ENCODE measurements around the gene CPSF4L. TPM values are rescaled to one million over a fixed set of nuclear protein-coding genes. Genes with fewer than 3 reads are reported as not detected.

Gene CPSF4L
- polyA plus RNA-seq, 1 of the 3 experiments (the other 2 are of a cell fraction), result 0.10 TPM

DNA sequence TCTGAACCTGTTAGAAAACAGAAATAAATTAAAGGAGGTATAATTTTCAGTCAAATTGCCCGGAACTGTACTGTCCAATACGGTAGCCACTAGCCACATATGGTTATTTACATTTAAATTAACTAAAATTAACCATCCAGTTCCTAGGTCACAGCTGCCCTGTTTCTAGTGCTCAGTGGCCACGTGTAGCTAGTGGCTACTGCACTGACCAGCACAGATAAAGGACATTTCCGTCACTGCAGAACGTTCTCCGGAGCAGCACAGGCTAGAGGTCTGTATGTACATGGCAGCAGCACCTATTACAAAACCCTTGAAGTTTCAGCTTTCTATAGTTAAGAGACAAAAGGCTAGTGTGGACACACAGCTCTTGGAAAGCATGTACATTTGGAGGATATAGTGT, 33.7 kb downstream of the CPSF4L start:
- no peak for DNase-seq
- Histone ChIP-seq H3K27ac (ENCODE audit: low read depth in 2 of 2, low read length in 1 of 2) (peak overlapping the region; percentile 30 to 42), H3F3A (replicated peaks; ENCODE audit: insufficient read depth) (peaks cover 27% of the 10 kb centered on the region), H3K9me3 (no peaks in the 10 kb centered on the region), H4K20me1 (ENCODE audit: insufficient read depth) (peaks cover 37% of the 10 kb centered on the region), H3K4me1 (ENCODE audit: control insufficient read depth in 1 of 2, insufficient read depth in 2 of 2, low read depth in 1 of 2, low read length in 1 of 2) (peaks cover 25 to 35% of the 10 kb centered on the region in 2 experiments), H3K9me2 (no peaks in the 10 kb centered on the region), H3K9ac (no peak overlapping the region), H3K4me2 (peak overlapping the region; percentile 49), H3K79me2 (ENCODE audit: insufficient read depth) (peaks cover 93% of the 10 kb centered on the region), H3K4me3 (ENCODE audit: low read depth in 2 of 2, low read length in 1 of 2) (no peak overlapping the region), H3K36me3 (replicated peaks in 1 of 2; ENCODE audit: control insufficient read depth in 1 of 2, insufficient read depth in 2 of 2, low read length in 1 of 2) (peaks cover 3 to 5% of the 10 kb centered on the region in 2 experiments), H3K27me3 (ENCODE audit: insufficient read depth) (no peaks in the 10 kb centered on the region), H2AFZ (ENCODE audit: low read depth) (no peak overlapping the region)
- WGBS (ENCODE audit: low lambda C conversion rate), result 71% methylated on average over 6 of the region's 6 CpGs
- POLR2A ChIA-PET, result interaction anchor here (0.8 kb wide), 1 partner anchor 129 kb away, joined by 3 read pairs; no protein-coding TSS in a partner anchor
- CTCF ChIA-PET, result interaction anchor here (0.7 to 2.1 kb wide), 10 partner anchors 8 to 502 kb away, joined by 3 to 11 read pairs (median 6); no protein-coding TSS in a partner anchor
- TF ChIP-seq RXRA (IDR thresholded peaks at IDR 0.05; ENCODE audit: borderline replicate concordance, low read depth), result no peak
- no peak for TF ChIP-seq FOSL2 (IDR thresholded peaks at IDR 0.05; ENCODE audit: borderline replicate concordance, low read depth)
- TF ChIP-seq, protein P1, sequence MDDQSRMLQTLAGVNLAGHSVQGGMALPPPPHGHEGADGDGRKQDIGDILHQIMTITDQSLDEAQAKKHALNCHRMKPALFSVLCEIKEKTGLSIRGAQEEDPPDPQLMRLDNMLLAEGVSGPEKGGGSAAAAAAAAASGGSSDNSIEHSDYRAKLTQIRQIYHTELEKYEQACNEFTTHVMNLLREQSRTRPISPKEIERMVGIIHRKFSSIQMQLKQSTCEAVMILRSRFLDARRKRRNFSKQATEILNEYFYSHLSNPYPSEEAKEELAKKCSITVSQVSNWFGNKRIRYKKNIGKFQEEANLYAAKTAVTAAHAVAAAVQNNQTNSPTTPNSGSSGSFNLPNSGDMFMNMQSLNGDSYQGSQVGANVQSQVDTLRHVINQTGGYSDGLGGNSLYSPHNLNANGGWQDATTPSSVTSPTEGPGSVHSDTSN (IDR thresholded peaks at IDR 0.05), result no peak
- TF ChIP-seq TEAD4 (IDR thresholded peaks at IDR 0.05; ENCODE audit: borderline replicate concordance, insufficient read depth), result no peak
- no peak for TF ChIP-seq GABPA (IDR thresholded peaks at IDR 0.05; ENCODE audit: low read depth)
- no peak for TF ChIP-seq FOXM1 (IDR thresholded peaks at IDR 0.05; ENCODE audit: low read depth)
- TF ChIP-seq, protein P2, sequence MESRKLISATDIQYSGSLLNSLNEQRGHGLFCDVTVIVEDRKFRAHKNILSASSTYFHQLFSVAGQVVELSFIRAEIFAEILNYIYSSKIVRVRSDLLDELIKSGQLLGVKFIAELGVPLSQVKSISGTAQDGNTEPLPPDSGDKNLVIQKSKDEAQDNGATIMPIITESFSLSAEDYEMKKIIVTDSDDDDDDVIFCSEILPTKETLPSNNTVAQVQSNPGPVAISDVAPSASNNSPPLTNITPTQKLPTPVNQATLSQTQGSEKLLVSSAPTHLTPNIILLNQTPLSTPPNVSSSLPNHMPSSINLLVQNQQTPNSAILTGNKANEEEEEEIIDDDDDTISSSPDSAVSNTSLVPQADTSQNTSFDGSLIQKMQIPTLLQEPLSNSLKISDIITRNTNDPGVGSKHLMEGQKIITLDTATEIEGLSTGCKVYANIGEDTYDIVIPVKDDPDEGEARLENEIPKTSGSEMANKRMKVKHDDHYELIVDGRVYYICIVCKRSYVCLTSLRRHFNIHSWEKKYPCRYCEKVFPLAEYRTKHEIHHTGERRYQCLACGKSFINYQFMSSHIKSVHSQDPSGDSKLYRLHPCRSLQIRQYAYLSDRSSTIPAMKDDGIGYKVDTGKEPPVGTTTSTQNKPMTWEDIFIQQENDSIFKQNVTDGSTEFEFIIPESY (IDR thresholded peaks at IDR 0.05; ENCODE audit: borderline replicate concordance, low read depth), result no peak
- no peak for TF ChIP-seq TAF1 (IDR thresholded peaks at IDR 0.05; ENCODE audit: borderline replicate concordance, low read depth, low read length)

DNA sequence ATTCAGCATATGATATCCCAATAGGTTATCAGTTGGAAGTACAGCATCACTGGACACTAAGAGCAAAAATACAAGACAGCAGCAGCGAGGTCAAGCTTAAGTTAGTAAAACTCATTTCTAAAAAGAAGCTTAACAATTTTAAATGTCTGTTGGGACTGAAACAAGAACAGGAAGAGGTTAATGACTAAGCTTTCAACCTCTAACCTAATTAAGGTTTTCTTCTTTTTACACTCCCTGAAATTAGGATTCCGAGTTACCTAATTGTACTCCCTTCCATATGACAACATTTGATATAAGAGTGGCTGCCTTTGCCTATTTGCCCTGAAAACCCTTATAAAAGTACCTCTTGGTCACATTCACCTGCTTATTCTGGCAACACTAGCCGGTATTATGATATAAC, 34.3 kb downstream of the CPSF4L start:
- ChIA-PET POLR2A (interaction anchor here (0.8 kb wide), 1 partner anchor 130 kb away, joined by 3 read pairs; no protein-coding TSS in a partner anchor), CTCF (interaction anchor here (0.7 to 2.1 kb wide), 8 partner anchors 8 to 502 kb away, joined by 3 to 11 read pairs (median 6); no protein-coding TSS in a partner anchor)
- peaks cover 39% of the 10 kb centered on the region for H4K20me1 ChIP-seq (ENCODE audit: insufficient read depth)
- H3K27ac ChIP-seq (ENCODE audit: low read depth in 2 of 2, low read length in 1 of 2), result peak overlapping the region; percentile 7 to 30
- H3K27me3 ChIP-seq (ENCODE audit: insufficient read depth), result no peaks in the 10 kb centered on the region
- peak overlapping the region in 1 of 2 experiments; percentile 7; a peak in 1 of 4 replicates for H3K4me3 ChIP-seq (ENCODE audit: low read depth in 2 of 2, low read length in 1 of 2)
- H3K4me2 ChIP-seq, result peak overlapping the region; percentile 49
- H3K9me3 ChIP-seq, result no peaks in the 10 kb centered on the region
- peaks cover 93% of the 10 kb centered on the region for H3K79me2 ChIP-seq (ENCODE audit: insufficient read depth)
- DNase-seq, result no peak
- 70% methylated on average over 3 of the region's 3 CpGs for WGBS (ENCODE audit: low lambda C conversion rate)
- H3K9ac ChIP-seq, result no peak overlapping the region
- peaks cover 3 to 5% of the 10 kb centered on the region in 2 experiments for H3K36me3 ChIP-seq (replicated peaks in 1 of 2; ENCODE audit: control insufficient read depth in 1 of 2, insufficient read depth in 2 of 2, low read length in 1 of 2)
- peaks cover 27% of the 10 kb centered on the region for H3F3A ChIP-seq (replicated peaks; ENCODE audit: insufficient read depth)
- no peak overlapping the region for H2AFZ ChIP-seq (ENCODE audit: low read depth)
- H3K9me2 ChIP-seq, result no peaks in the 10 kb centered on the region
- TF ChIP-seq RCOR1 (IDR thresholded peaks at IDR 0.05; ENCODE audit: low read length) (no peak), POLR2AphosphoS5 (IDR thresholded peaks at IDR 0.05; ENCODE audit: low read depth, low read length) (no peak), EZH2phosphoT487 (IDR thresholded peaks at IDR 0.05; ENCODE audit: borderline replicate concordance, low read depth) (no peak), NFIC (IDR thresholded peaks at IDR 0.05; ENCODE audit: borderline replicate concordance) (no peak), JUND (IDR thresholded peaks at IDR 0.05) (no peak)
- peaks cover 25 to 35% of the 10 kb centered on the region in 2 experiments for H3K4me1 ChIP-seq (ENCODE audit: control insufficient read depth in 1 of 2, insufficient read depth in 2 of 2, low read depth in 1 of 2, low read length in 1 of 2)
